MCF 10A (cell line): ENCODE results near the gene RASGRP3. TPM values are rescaled to one million over a fixed set of nuclear protein-coding genes. Genes with fewer than 3 reads are reported as not detected.

Experiments used
- BruUV-seq: library from RNA; stranded (reverse); fragments of 400-500 nt; replicated peaks from 2 replicates; lab custom pipeline; 2021; lab: Mats Ljungman, UMichigan
- CTCF ChIA-PET: fragments of 300-600 bp; sonication (Branson Sonifier 250); formaldehyde crosslinking; extraction: SDS; loops from one replicate; lab custom pipeline; 2021; ENCODE audit warnings: antibody characterized with exemption, inconsistent platforms; lab: Yijun Ruan, JAX
- POLR2A ChIA-PET: fragments of 300-600, 350-650 bp; sonication (Branson Sonifier 250); formaldehyde crosslinking; extraction: SDS; loops from one replicate; lab custom pipeline; 2020; ENCODE audit warnings: antibody characterized with exemption, inconsistent platforms; lab: Yijun Ruan, JAX
- DNase-seq: peaks from one replicate; pipeline ENCODE4 v3.0.0-alpha.2; 2018; ENCODE audit not compliant: unreplicated experiment
- H3K27ac Mint-ChIP-seq: one replicate; pipeline ENCODE4 v1.8.0; 2022; ENCODE audit warnings: mild to moderate bottlenecking, low read depth, mixed read lengths; ENCODE audit not compliant: unreplicated experiment
- H3K27me3 Mint-ChIP-seq: one replicate; pipeline ENCODE4 v1.8.0; 2022; ENCODE audit warnings: mixed read lengths; ENCODE audit not compliant: insufficient read depth, unreplicated experiment
- H3K36me3 Mint-ChIP-seq: one replicate; pipeline ENCODE4 v1.8.0; 2022; ENCODE audit warnings: mild to moderate bottlenecking, moderate library complexity, mixed read lengths; ENCODE audit not compliant: insufficient read depth, unreplicated experiment
- H3K4me1 Mint-ChIP-seq: one replicate; pipeline ENCODE4 v1.8.0; 2022; ENCODE audit warnings: mixed read lengths; ENCODE audit not compliant: insufficient read depth, unreplicated experiment
- H3K4me3 Mint-ChIP-seq: one replicate; pipeline ENCODE4 v1.8.0; 2022; ENCODE audit warnings: mild to moderate bottlenecking, moderate library complexity, mixed read lengths; ENCODE audit not compliant: unreplicated experiment
- H3K9me3 Mint-ChIP-seq: one replicate; pipeline ENCODE4 v1.8.0; 2022; ENCODE audit warnings: mixed read lengths; ENCODE audit not compliant: unreplicated experiment
- intact Hi-C: fragments of 100-400 bp; cut with micrococcal nuclease; formaldehyde crosslinking; loops from 2 replicates; pipeline ENCODE4 v1.14.1; 2022
- total RNA-seq: library from RNA; stranded (reverse); gene quantifications from 2 replicates; pipeline ENCODE4 v1.2.3, GENCODE V29; 2022
- TF ChIP-seq, protein P1 (sequence below): fragments of 200-600 bp; IDR thresholded peaks from one replicate; pipeline ENCODE4 v1.8.0; 2022; ENCODE audit warnings: antibody characterized with exemption, mild to moderate bottlenecking; ENCODE audit not compliant: unreplicated experiment

Gene RASGRP3
- total RNA-seq, 1 experiment from 2014 or later = 0.26 TPM

- H3K36me3 Mint-ChIP-seq = peaks cover 2% of the 10 kb centered on the region
- CTCF ChIA-PET = no interaction called here
These were observed 100.6 kb downstream of the RASGRP3 start for GRCh38 chr2:33577084-33577483.

GRCh38 chr2:33577668-33578067, 101.2 kb downstream of the RASGRP3 start:
- H3K4me1 Mint-ChIP-seq = no peaks in the 10 kb centered on the region
- intact Hi-C loops = no loop called here
- DNase-seq = no peak
- no peak overlapping the region for H3K27ac Mint-ChIP-seq
- BruUV-seq = no TSS peak
- ChIA-PET CTCF (no interaction called here), POLR2A (interaction anchor here (1.4 kb wide), 1 partner anchor 102 kb away, joined by 5 read pairs; the partner anchor contains the start of gene RASGRP3)
- H3K4me3 Mint-ChIP-seq = no peak overlapping the region
- no peaks in the 10 kb centered on the region for H3K27me3 Mint-ChIP-seq
- no peaks in the 10 kb centered on the region for H3K9me3 Mint-ChIP-seq
- H3K36me3 Mint-ChIP-seq = peaks cover 5% of the 10 kb centered on the region
- TF ChIP-seq, protein P1, sequence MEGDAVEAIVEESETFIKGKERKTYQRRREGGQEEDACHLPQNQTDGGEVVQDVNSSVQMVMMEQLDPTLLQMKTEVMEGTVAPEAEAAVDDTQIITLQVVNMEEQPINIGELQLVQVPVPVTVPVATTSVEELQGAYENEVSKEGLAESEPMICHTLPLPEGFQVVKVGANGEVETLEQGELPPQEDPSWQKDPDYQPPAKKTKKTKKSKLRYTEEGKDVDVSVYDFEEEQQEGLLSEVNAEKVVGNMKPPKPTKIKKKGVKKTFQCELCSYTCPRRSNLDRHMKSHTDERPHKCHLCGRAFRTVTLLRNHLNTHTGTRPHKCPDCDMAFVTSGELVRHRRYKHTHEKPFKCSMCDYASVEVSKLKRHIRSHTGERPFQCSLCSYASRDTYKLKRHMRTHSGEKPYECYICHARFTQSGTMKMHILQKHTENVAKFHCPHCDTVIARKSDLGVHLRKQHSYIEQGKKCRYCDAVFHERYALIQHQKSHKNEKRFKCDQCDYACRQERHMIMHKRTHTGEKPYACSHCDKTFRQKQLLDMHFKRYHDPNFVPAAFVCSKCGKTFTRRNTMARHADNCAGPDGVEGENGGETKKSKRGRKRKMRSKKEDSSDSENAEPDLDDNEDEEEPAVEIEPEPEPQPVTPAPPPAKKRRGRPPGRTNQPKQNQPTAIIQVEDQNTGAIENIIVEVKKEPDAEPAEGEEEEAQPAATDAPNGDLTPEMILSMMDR = no peak

More at GRCh38 chr2:33577084-33577483, 100.6 kb downstream of the RASGRP3 start:
- no peak overlapping the region for H3K27ac Mint-ChIP-seq
- BruUV-seq = no TSS peak
- TF ChIP-seq, protein P1 = no peak
- no peaks in the 10 kb centered on the region for H3K27me3 Mint-ChIP-seq
- intact Hi-C loops = no loop called here
- no peak for DNase-seq
- no peaks in the 10 kb centered on the region for H3K9me3 Mint-ChIP-seq
- POLR2A ChIA-PET = interaction anchor here (1.4 kb wide), 1 partner anchor 101 kb away, joined by 5 read pairs; the partner anchor contains the start of gene RASGRP3
- no peak overlapping the region for H3K4me3 Mint-ChIP-seq
- no peaks in the 10 kb centered on the region for H3K4me1 Mint-ChIP-seq

DNA sequence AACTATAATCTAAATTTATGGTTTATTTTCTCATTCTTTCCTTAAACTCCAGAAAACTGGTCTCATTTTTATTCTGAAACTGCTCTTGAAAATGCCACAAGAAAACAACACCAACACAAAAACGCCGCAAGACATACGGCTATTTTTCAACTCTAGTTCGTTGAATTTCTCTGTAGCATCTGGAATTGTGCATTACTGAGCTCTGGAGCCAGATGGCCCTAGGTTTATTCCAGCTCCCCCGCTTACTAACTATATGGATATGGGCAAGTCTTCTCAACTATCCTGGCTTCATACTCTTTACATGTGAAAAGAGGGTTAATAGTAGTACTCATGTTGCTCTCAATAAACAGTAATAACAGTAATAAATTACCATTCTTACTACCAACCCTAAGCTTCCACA, 102.8 kb downstream of the RASGRP3 start:
- Mint-ChIP-seq H3K27me3 (no peaks in the 10 kb centered on the region), H3K36me3 (peaks cover 9% of the 10 kb centered on the region), H3K27ac (no peak overlapping the region), H3K4me1 (no peaks in the 10 kb centered on the region), H3K9me3 (no peaks in the 10 kb centered on the region), H3K4me3 (no peak overlapping the region)
- BruUV-seq = no TSS peak
- CTCF ChIA-PET = interaction anchor here (0.7 to 1.6 kb wide), 3 partner anchors 48 to 545 kb away, joined by 3 to 4 read pairs (median 3); no protein-coding TSS in a partner anchor
- no peak for DNase-seq
- POLR2A ChIA-PET = no interaction called here
- TF ChIP-seq, protein P1 = no peak
- intact Hi-C loops = no loop called here

GRCh38 chr2:33581872-33582271, 105.4 kb downstream of the RASGRP3 start:
- no peak overlapping the region for H3K27ac Mint-ChIP-seq
- no peaks in the 10 kb centered on the region for H3K9me3 Mint-ChIP-seq
- H3K27me3 Mint-ChIP-seq = no peaks in the 10 kb centered on the region
- CTCF ChIA-PET = interaction anchor here (0.6 to 3.0 kb wide), 9 partner anchors 9 to 1025 kb away, joined by 3 to 16 read pairs (median 4); no protein-coding TSS in a partner anchor
- POLR2A ChIA-PET = interaction anchor here (3.2 kb wide), 1 partner anchor 106 kb away, joined by 12 read pairs; the partner anchor contains the start of gene RASGRP3
- BruUV-seq = no TSS peak
- H3K36me3 Mint-ChIP-seq = peaks cover 35% of the 10 kb centered on the region
- no peak overlapping the region for H3K4me3 Mint-ChIP-seq
- H3K4me1 Mint-ChIP-seq = no peaks in the 10 kb centered on the region
- DNase-seq = no peak
- intact Hi-C loops = loop anchor here (5.0 kb wide), 1 partner anchor 550 kb away; no protein-coding TSS in a partner anchor
- TF ChIP-seq, protein P1 = no peak
